ENCODE data around the gene DTNB.

- TF ChIP-seq CTCF (conservative IDR thresholded peaks at IDR 0.05) (no peak), ZFX (IDR thresholded peaks at IDR 0.05) (no peak)
Observed at GRCh38 chr2:25460261-25460905, 213.0 kb downstream of the DTNB start.

Measured in C4-2B (cell line).